Endodermal cell (in vitro differentiated cells): ENCODE measurements around the gene SLC17A2. TPM values are rescaled to one million over a fixed set of nuclear protein-coding genes. Genes with fewer than 3 reads are reported as not detected.

Experiments used
- DNase-seq: peaks from one replicate; pipeline ENCODE4 v3.0.0-alpha.2; 2017
- H3K27ac ChIP-seq: 2 replicates; pipeline ENCODE4 v1.5.1; 2013; ENCODE audit warnings: mild to moderate bottlenecking, low read depth, low read length, moderate library complexity
- H3K27me3 ChIP-seq: 2 replicates; pipeline ENCODE4 v1.6.1; 2013; ENCODE audit warnings: mild to moderate bottlenecking, low read length, moderate library complexity; ENCODE audit not compliant: insufficient read depth, control insufficient read depth, poor library complexity, severe bottlenecking
- H3K36me3 ChIP-seq: 2 replicates; pipeline ENCODE4 v1.7.0; 2013; ENCODE audit warnings: mild to moderate bottlenecking, low read length, moderate library complexity; ENCODE audit not compliant: control insufficient read depth, insufficient read depth
- H3K4me1 ChIP-seq: one replicate; pipeline ENCODE4 v1.7.0; 2013; ENCODE audit warnings: low read length; ENCODE audit not compliant: control insufficient read depth, insufficient read depth
- H3K4me3 ChIP-seq: 2 replicates; pipeline ENCODE4 v1.5.1; 2013; ENCODE audit warnings: mild to moderate bottlenecking, low read length, moderate library complexity
- H3K9ac ChIP-seq: 2 replicates; pipeline ENCODE4 v1.6.1; 2013; ENCODE audit warnings: mild to moderate bottlenecking, low read length, moderate library complexity; ENCODE audit not compliant: poor library complexity, severe bottlenecking; ENCODE audit errors: extremely low read depth
- H3K9me3 ChIP-seq: 2 replicates; pipeline ENCODE4 v1.6.1; 2013; ENCODE audit warnings: mild to moderate bottlenecking, low read length, moderate library complexity; ENCODE audit not compliant: control insufficient read depth
- H3K27ac Mint-ChIP-seq: 2 replicates; pipeline ENCODE4 v1.8.0; 2020; ENCODE audit warnings: mixed read lengths
- H3K27me3 Mint-ChIP-seq: 2 replicates; pipeline ENCODE4 v1.8.0; 2021; ENCODE audit warnings: mild to moderate bottlenecking, mixed read lengths; ENCODE audit not compliant: insufficient read depth
- H3K36me3 Mint-ChIP-seq: 2 replicates; pipeline ENCODE4 v1.8.0; 2020; ENCODE audit warnings: low read depth, mixed read lengths
- H3K4me1 Mint-ChIP-seq: 2 replicates; pipeline ENCODE4 v1.8.0; 2020; ENCODE audit warnings: mixed read lengths
- H3K4me3 Mint-ChIP-seq: 2 replicates; pipeline ENCODE4 v1.8.0; 2020; ENCODE audit warnings: mild to moderate bottlenecking, moderate library complexity, mixed read lengths
- H3K9me3 Mint-ChIP-seq: 2 replicates; pipeline ENCODE4 v1.8.0; 2020; ENCODE audit warnings: mild to moderate bottlenecking, mixed read lengths
- CTCF ChIP-seq: fragments of 200-600 bp; sonication (generic); conservative IDR thresholded peaks from 2 replicates; pipeline ENCODE4 v1.5.0; 2021; ENCODE audit warnings: antibody characterized with exemption, mild to moderate bottlenecking
- WGBS, 2 experiments: methylation state at CpG; one replicate each; pipeline versions ENCODE4 v1.1.5 to v1.1.7; 2013; ENCODE audit warnings: missing lambda C conversion rate in 2 of 2, mixed read lengths in 1 of 2; ENCODE audit not compliant: insufficient coverage in 1 of 2, insufficient read length in 1 of 2; 5-methylcytosine and 5-hydroxymethylcytosine counted together
- total RNA-seq, 2 donors: library from RNA; stranded (reverse); fragmentation: NEBNext Ultra II Directional in 1 of 2; extraction: Animal tissue kit (Norgen Biotek cat#: 25700) in 1 of 2; gene quantifications; 2 replicates in 1 of 2; 3 replicates in 1 of 2; pipeline ENCODE4 v1.2.1, GENCODE V29; 2021

SLC17A2 gene
- total RNA-seq, 2 donors from 2014 or later = not detected

DNA sequence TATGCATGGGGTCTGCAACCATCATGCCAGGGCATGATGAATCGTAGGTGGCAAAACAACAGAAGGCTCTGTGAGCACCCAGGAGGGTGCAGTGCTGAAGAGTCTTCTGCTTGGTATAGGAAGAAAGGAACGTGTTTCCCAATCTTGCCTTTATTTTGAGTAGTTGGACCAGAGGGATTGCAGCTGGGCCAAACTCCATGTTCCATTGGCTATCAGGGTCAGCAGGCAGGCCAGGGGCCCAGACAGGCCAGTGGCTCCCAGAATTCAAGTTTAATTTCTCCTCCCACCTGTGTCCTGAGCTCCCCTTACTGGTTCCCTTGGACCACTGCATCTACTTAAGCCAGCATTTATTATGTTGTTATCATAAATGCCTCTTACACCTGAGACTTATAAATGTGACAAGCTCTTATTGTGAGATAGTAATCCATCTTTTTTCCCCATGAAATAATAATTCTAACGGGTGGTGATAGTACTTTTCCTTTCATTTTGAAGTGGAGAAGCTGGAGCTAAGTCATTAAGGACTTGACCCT, 31.2 kb upstream of the SLC17A2 start:
- H3K4me3 Mint-ChIP-seq = no peak overlapping the region
- peaks cover 22% of the 10 kb centered on the region for H3K4me1 Mint-ChIP-seq
- WGBS, 2 experiments = 87 to 91% methylated on average over 2 to 3 of the region's 3 CpGs
- H3K36me3 Mint-ChIP-seq = peaks cover 10% of the 10 kb centered on the region
- H3K4me3 ChIP-seq = no peak overlapping the region
- H3K27ac Mint-ChIP-seq = no peak overlapping the region
- no peak for DNase-seq
- no peak overlapping the region for H3K9ac ChIP-seq
- TF ChIP-seq CTCF = peak; percentile 25
- peaks cover 34% of the 10 kb centered on the region for H3K9me3 ChIP-seq
- no peaks in the 10 kb centered on the region for H3K27me3 ChIP-seq
- H3K36me3 ChIP-seq = no peaks in the 10 kb centered on the region
- peaks cover 29% of the 10 kb centered on the region for H3K9me3 Mint-ChIP-seq
- peaks cover 4% of the 10 kb centered on the region for H3K4me1 ChIP-seq
- H3K27me3 Mint-ChIP-seq = no peaks in the 10 kb centered on the region
- no peak overlapping the region for H3K27ac ChIP-seq

DNA sequence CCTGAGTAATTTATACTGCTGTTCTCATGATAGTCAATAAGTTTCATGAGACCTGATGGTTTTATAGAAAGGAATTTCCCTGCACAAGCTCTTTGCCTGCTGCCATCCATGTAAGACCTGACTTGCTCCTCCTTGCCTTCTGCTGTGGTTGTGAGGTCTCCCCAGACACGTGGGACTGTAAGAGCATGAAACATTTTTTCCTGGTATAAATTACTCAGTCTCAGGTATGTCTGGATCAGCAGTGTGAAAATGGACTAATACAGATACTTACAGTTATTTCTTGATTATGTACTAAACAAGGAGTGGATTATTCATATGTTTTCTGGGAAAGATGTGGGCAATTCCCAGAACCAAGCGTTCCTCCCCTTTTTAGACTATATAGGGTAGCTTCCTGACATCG, 30.2 kb upstream of the SLC17A2 start:
- TF ChIP-seq CTCF = no peak
- WGBS, 2 experiments = 89 to 92% methylated on average over 2 to 3 of the region's 3 CpGs
- H3K27me3 Mint-ChIP-seq = no peaks in the 10 kb centered on the region

GRCh38 chr6:25959890-25960536, 29.5 kb upstream of the SLC17A2 start:
- DNase-seq = no peak
- H3K4me3 ChIP-seq = no peak overlapping the region
- H3K9me3 Mint-ChIP-seq = peaks cover 29% of the 10 kb centered on the region
- no peaks in the 10 kb centered on the region for H3K27me3 Mint-ChIP-seq
- 77 to 92% methylated on average over 2 of the region's 2 CpGs for WGBS, 2 experiments
- no peaks in the 10 kb centered on the region for H3K27me3 ChIP-seq
- no peak overlapping the region for H3K27ac Mint-ChIP-seq
- TF ChIP-seq CTCF = no peak
- no peak overlapping the region for H3K27ac ChIP-seq
- H3K36me3 ChIP-seq = no peaks in the 10 kb centered on the region
- H3K4me1 Mint-ChIP-seq = peaks cover 22% of the 10 kb centered on the region
- H3K4me3 Mint-ChIP-seq = no peak overlapping the region
- H3K9ac ChIP-seq = no peak overlapping the region
- H3K9me3 ChIP-seq = peaks cover 34% of the 10 kb centered on the region
- peaks cover 3% of the 10 kb centered on the region for H3K36me3 Mint-ChIP-seq
- H3K4me1 ChIP-seq = peaks cover 4% of the 10 kb centered on the region

More for the DNA sequence above, 30.2 kb upstream of the SLC17A2 start:
- peaks cover 22% of the 10 kb centered on the region for H3K4me1 Mint-ChIP-seq
- Histone ChIP-seq H3K4me3 (no peak overlapping the region), H3K27ac (no peak overlapping the region), H3K9ac (no peak overlapping the region), H3K27me3 (no peaks in the 10 kb centered on the region), H3K4me1 (peaks cover 4% of the 10 kb centered on the region), H3K9me3 (peaks cover 34% of the 10 kb centered on the region), H3K36me3 (no peaks in the 10 kb centered on the region)
- no peak overlapping the region for H3K27ac Mint-ChIP-seq
- H3K4me3 Mint-ChIP-seq = no peak overlapping the region
- no peak for DNase-seq
- H3K9me3 Mint-ChIP-seq = peaks cover 29% of the 10 kb centered on the region
- H3K36me3 Mint-ChIP-seq = peaks cover 3% of the 10 kb centered on the region
